ENCODE results near the gene IL26. TPM values are rescaled to one million over a fixed set of nuclear protein-coding genes. Genes with fewer than 3 reads are reported as not detected.

The IL26 gene
- total RNA-seq, 2 experiments from 2014 or later: 0.25 TPM; not detected in 1

DNA sequence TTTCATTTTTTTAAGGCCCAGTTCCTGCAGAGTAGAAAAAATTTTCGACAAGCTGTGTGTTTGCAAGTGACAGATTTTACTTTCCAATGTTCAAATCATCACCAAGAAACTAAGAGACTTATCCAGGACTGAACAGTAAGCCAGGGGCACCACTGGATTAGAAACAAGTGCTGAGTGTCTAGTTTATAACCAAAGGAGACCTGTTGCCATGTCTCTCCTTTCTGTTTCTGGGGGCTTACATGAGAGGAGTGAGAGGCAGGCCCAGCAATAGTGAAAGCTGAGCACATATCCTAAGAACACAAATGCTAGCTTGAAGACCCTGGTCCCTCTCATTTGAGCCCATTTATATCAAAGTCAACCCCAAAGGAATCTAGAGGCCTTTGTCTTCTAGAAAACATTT, 69.0 kb downstream of the IL26 start:
- H3K36me3 ChIP-seq (ENCODE audit: insufficient read depth, low read length): no peaks in the 10 kb centered on the region
- no peaks in the 10 kb centered on the region for H3K9me3 ChIP-seq (ENCODE audit: control insufficient read depth in 1 of 2, insufficient read depth in 1 of 2, low read length in 2 of 2)
- TF ChIP-seq CTCF (IDR thresholded peaks at IDR 0.05): no peak
- H3K4me1 Mint-ChIP-seq (ENCODE audit: low read depth): peaks cover 18% of the 10 kb centered on the region
- no peak overlapping the region for H3K27ac ChIP-seq (ENCODE audit: low read depth in 1 of 2, low read length in 2 of 2)
- peaks cover 6% of the 10 kb centered on the region for H3K4me1 ChIP-seq (ENCODE audit: insufficient read depth, low read length)
- H3K4me3 Mint-ChIP-seq: no peak overlapping the region
- H3K36me3 Mint-ChIP-seq (ENCODE audit: low read depth): no peaks in the 10 kb centered on the region
- no peaks in the 10 kb centered on the region for H3K9me3 Mint-ChIP-seq
- ChIA-PET CTCF (interaction anchor here (1.3 to 2.4 kb wide), 2 partner anchors 43 to 67 kb away, joined by 3 to 12 read pairs; no protein-coding TSS in a partner anchor), POLR2A (interaction anchor here (2.7 kb wide), 1 partner anchor 24 kb away, joined by 13 read pairs; no protein-coding TSS in a partner anchor)
- H3K27me3 ChIP-seq (ENCODE audit: control insufficient read depth in 1 of 2, insufficient read depth in 2 of 2, low read length in 2 of 2): no peaks in the 10 kb centered on the region
- DNase-seq (no peak), ATAC-seq (ENCODE audit: poor library complexity) (no peak)
- intact Hi-C loops (cut with DNase I, micrococcal nuclease): loop anchor here in 1 of 2 experiments (5.0 kb wide), 1 partner anchor 114 kb away; no protein-coding TSS in a partner anchor
- no peak overlapping the region for H3K27ac Mint-ChIP-seq
- H3K27me3 Mint-ChIP-seq: no peaks in the 10 kb centered on the region
- H3K4me3 ChIP-seq (ENCODE audit: low read length): no peak overlapping the region

DNA sequence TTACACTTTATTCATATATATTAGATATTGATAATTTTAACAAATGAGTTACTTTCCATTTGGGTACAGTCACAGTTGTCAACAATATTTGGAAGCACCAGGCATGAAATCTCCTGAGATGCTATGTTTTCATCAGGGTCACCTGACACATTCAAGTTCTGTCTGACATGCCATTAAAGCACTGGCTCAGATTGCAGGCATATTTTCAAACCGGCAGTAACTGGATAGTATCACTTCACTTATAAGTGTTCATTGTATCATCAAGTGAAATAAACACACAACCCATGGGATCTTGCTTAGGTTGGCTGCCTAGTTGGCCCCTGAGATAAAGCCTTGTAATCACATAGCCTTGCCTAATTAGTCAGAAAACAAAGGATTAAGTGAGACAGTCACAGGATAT, 70.8 kb downstream of the IL26 start:
- Mint-ChIP-seq H3K27ac (no peak overlapping the region), H3K4me1 (ENCODE audit: low read depth) (peaks cover 15% of the 10 kb centered on the region)

More for the DNA sequence above, 70.8 kb downstream of the IL26 start:
- Mint-ChIP-seq H3K36me3 (ENCODE audit: low read depth) (no peaks in the 10 kb centered on the region), H3K4me3 (no peak overlapping the region), H3K27me3 (no peaks in the 10 kb centered on the region), H3K9me3 (no peaks in the 10 kb centered on the region)
- intact Hi-C loops (cut with DNase I, micrococcal nuclease): loop anchor here in 1 of 2 experiments (5.0 kb wide), 1 partner anchor 112 kb away; no protein-coding TSS in a partner anchor
- no peaks in the 10 kb centered on the region for H3K9me3 ChIP-seq (ENCODE audit: control insufficient read depth in 1 of 2, insufficient read depth in 1 of 2, low read length in 2 of 2)
- H3K27ac ChIP-seq (ENCODE audit: low read depth in 1 of 2, low read length in 2 of 2): no peak overlapping the region
- H3K27me3 ChIP-seq (ENCODE audit: control insufficient read depth in 1 of 2, insufficient read depth in 2 of 2, low read length in 2 of 2): no peaks in the 10 kb centered on the region
- no peak overlapping the region for H3K4me3 ChIP-seq (ENCODE audit: low read length)
- POLR2A ChIA-PET: no interaction called here
- CTCF ChIA-PET: interaction anchor here (0.8 to 1.0 kb wide), 2 partner anchors 68 to 114 kb away, joined by 3 to 5 read pairs; no protein-coding TSS in a partner anchor
- H3K36me3 ChIP-seq (ENCODE audit: insufficient read depth, low read length): no peaks in the 10 kb centered on the region
- ATAC-seq (ENCODE audit: poor library complexity) (no peak), DNase-seq (no peak)
- H3K4me1 ChIP-seq (ENCODE audit: insufficient read depth, low read length): no peaks in the 10 kb centered on the region
- no peak for TF ChIP-seq CTCF (IDR thresholded peaks at IDR 0.05)

Other genes with a start within 250 kb of the IL26 start
- gene IFNG-AS1, start 236.4 kb downstream of the IL26 start, total RNA-seq: 1 to 10 TPM in 1 of 2 experiments, under 1 TPM in 1; 0.55 to 1.1 TPM
- gene IFNG, start 66.1 kb downstream of the IL26 start, total RNA-seq: 1 to 10 TPM; 2.9 to 3.2 TPM
- gene IL22, start 27.8 kb upstream of the IL26 start, total RNA-seq: not detected
- 10 to 100 TPM; 11.0 to 11.6 TPM for gene MDM1, start 106.6 kb upstream of the IL26 start, total RNA-seq

Data from CD4-positive, alpha-beta T cell (primary cell).